ENCODE data around the gene DCST1. TPM values are rescaled to one million over a fixed set of nuclear protein-coding genes. Genes with fewer than 3 reads are reported as not detected.

The DCST1 gene
- total RNA-seq, 2 donors from 2014 or later: not detected

DNA sequence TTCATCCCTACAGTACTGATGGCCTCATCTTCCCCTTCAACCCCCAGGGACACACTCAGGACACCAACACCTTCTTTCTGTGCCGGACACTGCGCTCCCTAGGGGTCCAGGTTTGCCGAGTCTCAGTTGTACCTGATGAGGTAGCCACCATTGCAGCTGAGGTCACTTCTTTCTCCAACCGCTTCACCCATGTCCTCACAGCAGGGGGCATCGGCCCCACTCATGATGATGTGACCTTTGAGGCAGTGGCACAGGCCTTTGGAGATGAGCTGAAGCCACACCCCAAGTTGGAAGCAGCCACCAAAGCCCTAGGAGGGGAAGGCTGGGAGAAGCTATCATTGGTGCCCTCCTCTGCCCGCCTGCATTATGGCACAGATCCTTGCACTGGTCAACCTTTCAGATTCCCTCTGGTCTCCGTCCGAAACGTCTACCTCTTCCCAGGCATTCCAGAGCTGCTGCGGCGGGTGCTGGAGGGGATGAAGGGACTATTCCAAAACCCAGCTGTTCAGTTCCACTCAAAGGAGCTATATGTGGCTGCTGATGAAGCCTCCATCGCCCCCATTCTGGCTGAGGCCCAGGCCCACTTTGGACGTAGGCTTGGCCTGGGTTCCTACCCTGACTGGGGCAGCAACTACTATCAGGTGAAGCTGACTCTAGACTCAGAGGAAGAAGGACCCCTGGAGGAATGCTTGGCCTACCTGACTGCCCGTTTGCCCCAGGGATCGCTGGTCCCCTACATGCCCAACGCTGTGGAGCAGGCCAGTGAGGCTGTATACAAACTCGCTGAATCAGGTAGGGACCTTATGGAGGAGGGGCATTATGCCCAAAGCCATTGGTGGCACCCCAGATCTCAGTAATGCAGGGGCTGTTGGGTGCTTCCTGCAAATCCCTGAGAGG, 45.3 kb upstream of the DCST1 start:
- Histone ChIP-seq H3K9ac (ENCODE audit: extremely low read depth, low read length, poor library complexity, severe bottlenecking) (no peak overlapping the region), H3K4me1 (ENCODE audit: control insufficient read depth, insufficient read depth, low read length) (no peaks in the 10 kb centered on the region), H3K27me3 (ENCODE audit: control insufficient read depth, insufficient read depth, low read length, poor library complexity, severe bottlenecking) (no peaks in the 10 kb centered on the region), H3K36me3 (ENCODE audit: control insufficient read depth, insufficient read depth, low read length) (peaks cover 42% of the 10 kb centered on the region), H3K4me3 (ENCODE audit: low read length) (no peak overlapping the region), H3K9me3 (ENCODE audit: control insufficient read depth, low read length) (no peaks in the 10 kb centered on the region), H3K27ac (ENCODE audit: low read depth, low read length) (no peak overlapping the region)
- Mint-ChIP-seq H3K4me1 (peaks cover 4% of the 10 kb centered on the region), H3K9me3 (no peaks in the 10 kb centered on the region), H3K27ac (no peak overlapping the region), H3K27me3 (ENCODE audit: insufficient read depth) (no peaks in the 10 kb centered on the region), H3K36me3 (ENCODE audit: low read depth) (peaks cover 37% of the 10 kb centered on the region), H3K4me3 (no peak overlapping the region)
- TF ChIP-seq, protein P1, sequence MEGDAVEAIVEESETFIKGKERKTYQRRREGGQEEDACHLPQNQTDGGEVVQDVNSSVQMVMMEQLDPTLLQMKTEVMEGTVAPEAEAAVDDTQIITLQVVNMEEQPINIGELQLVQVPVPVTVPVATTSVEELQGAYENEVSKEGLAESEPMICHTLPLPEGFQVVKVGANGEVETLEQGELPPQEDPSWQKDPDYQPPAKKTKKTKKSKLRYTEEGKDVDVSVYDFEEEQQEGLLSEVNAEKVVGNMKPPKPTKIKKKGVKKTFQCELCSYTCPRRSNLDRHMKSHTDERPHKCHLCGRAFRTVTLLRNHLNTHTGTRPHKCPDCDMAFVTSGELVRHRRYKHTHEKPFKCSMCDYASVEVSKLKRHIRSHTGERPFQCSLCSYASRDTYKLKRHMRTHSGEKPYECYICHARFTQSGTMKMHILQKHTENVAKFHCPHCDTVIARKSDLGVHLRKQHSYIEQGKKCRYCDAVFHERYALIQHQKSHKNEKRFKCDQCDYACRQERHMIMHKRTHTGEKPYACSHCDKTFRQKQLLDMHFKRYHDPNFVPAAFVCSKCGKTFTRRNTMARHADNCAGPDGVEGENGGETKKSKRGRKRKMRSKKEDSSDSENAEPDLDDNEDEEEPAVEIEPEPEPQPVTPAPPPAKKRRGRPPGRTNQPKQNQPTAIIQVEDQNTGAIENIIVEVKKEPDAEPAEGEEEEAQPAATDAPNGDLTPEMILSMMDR (conservative IDR thresholded peaks at IDR 0.05): no peak
- DNase-seq: no peak
- WGBS, 2 experiments (ENCODE audit: insufficient coverage in 1 of 2, insufficient read length in 1 of 2): 94 to 97% methylated on average over 14 to 17 of the region's 17 CpGs

DNA sequence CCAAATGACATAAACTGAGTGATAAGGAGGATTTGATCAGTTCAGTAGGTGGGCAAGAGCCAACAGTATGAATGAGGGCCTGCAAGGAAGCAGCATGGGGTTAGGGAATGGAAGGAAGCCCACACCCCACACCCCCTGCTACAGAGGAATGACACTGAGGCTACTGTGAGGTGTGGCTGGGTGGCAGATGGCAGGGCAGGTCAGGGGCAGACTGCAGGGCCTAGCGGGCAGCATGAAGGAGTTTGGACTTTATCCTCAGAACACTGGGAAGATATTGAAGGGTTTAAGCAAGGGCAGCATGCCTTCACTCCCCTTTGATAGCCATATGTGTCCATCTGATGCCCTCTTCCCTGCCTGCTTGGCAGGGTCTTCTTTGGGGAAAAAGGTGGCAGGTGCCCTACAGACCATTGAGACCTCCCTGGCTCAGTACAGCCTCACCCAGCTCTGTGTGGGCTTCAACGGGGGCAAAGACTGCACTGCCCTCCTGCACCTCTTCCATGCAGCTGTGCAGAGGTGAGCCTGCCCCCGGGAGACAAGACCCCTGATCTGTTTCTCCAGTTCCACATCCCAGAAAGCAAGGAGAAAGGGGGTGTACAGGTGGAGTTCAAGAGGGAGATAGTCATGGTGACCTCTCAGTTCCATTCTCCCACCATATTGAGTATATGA, 44.3 kb upstream of the DCST1 start:
- H3K9me3 ChIP-seq (ENCODE audit: control insufficient read depth, low read length): no peaks in the 10 kb centered on the region
- no peaks in the 10 kb centered on the region for H3K27me3 Mint-ChIP-seq (ENCODE audit: insufficient read depth)
- peaks cover 37% of the 10 kb centered on the region for H3K36me3 Mint-ChIP-seq (ENCODE audit: low read depth)
- H3K27me3 ChIP-seq (ENCODE audit: control insufficient read depth, insufficient read depth, low read length, poor library complexity, severe bottlenecking): no peaks in the 10 kb centered on the region
- H3K9me3 Mint-ChIP-seq: no peaks in the 10 kb centered on the region
- H3K9ac ChIP-seq (ENCODE audit: extremely low read depth, low read length, poor library complexity, severe bottlenecking): no peak overlapping the region
- H3K27ac ChIP-seq (ENCODE audit: low read depth, low read length): no peak overlapping the region
- peak overlapping the region; percentile 35 for H3K27ac Mint-ChIP-seq
- TF ChIP-seq, protein P1 (conservative IDR thresholded peaks at IDR 0.05): no peak
- H3K4me3 ChIP-seq (ENCODE audit: low read length): no peak overlapping the region
- 94% methylated on average over 3 of the region's 3 CpGs; no CpG with 5 or more reads in 1 of the 2 experiments for WGBS, 2 experiments (ENCODE audit: insufficient coverage in 1 of 2, insufficient read length in 1 of 2)
- H3K4me1 Mint-ChIP-seq: no peaks in the 10 kb centered on the region
- H3K4me3 Mint-ChIP-seq: no peak overlapping the region
- DNase-seq: no peak
- no peaks in the 10 kb centered on the region for H3K4me1 ChIP-seq (ENCODE audit: control insufficient read depth, insufficient read depth, low read length)
- peaks cover 42% of the 10 kb centered on the region for H3K36me3 ChIP-seq (ENCODE audit: control insufficient read depth, insufficient read depth, low read length)

DNA sequence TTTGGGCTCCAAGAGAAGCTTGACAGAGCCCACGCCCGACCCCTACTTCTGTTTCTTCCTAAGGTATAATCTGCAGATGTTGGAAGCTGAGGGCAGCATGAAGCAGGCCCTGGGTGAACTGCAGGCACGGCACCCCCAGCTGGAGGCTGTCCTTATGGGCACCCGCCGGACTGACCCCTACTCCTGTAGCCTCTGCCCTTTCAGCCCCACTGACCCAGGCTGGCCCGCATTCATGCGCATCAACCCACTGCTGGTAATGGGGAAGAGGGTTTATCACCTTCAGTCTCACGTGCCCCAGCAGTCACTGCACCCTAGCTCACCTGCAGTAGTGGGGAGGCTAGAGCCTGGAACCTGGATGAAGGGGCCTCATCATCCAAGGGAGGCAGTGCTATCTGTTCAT, 43.3 kb upstream of the DCST1 start:
- TF ChIP-seq, protein P1 (conservative IDR thresholded peaks at IDR 0.05): no peak
- Mint-ChIP-seq H3K4me3 (no peak overlapping the region), H3K9me3 (no peaks in the 10 kb centered on the region), H3K36me3 (ENCODE audit: low read depth) (peaks cover 35% of the 10 kb centered on the region), H3K27ac (no peak overlapping the region), H3K4me1 (peaks cover 4% of the 10 kb centered on the region), H3K27me3 (ENCODE audit: insufficient read depth) (no peaks in the 10 kb centered on the region)
- Histone ChIP-seq H3K27me3 (ENCODE audit: control insufficient read depth, insufficient read depth, low read length, poor library complexity, severe bottlenecking) (no peaks in the 10 kb centered on the region), H3K9me3 (ENCODE audit: control insufficient read depth, low read length) (no peaks in the 10 kb centered on the region), H3K4me1 (ENCODE audit: control insufficient read depth, insufficient read depth, low read length) (no peaks in the 10 kb centered on the region), H3K9ac (ENCODE audit: extremely low read depth, low read length, poor library complexity, severe bottlenecking) (no peak overlapping the region), H3K27ac (ENCODE audit: low read depth, low read length) (no peak overlapping the region), H3K4me3 (ENCODE audit: low read length) (no peak overlapping the region), H3K36me3 (ENCODE audit: control insufficient read depth, insufficient read depth, low read length) (peaks cover 42% of the 10 kb centered on the region)
- DNase-seq: no peak
- WGBS, 2 experiments (ENCODE audit: insufficient coverage in 1 of 2, insufficient read length in 1 of 2): 93 to 97% methylated on average over 2 to 8 of the region's 8 CpGs

Measured in endodermal cell (in vitro differentiated cells).